GM23338 (cell line): ENCODE measurements around the gene CMTR1. TPM values are rescaled to one million over a fixed set of nuclear protein-coding genes. Genes with fewer than 3 reads are reported as not detected.

Experiments used
- ATAC-seq: fragments of 200-7000 bp; cut with Tn5 transposase; 3 replicates; pipeline ENCODE4 v1.9.1; 2020
- DNase-seq: peaks from one replicate; pipeline ENCODE4 v3.0.0-alpha.2; 2015; ENCODE audit warnings: low spot score
- H2AFZ ChIP-seq: fragments of 200-600 bp; sonication (generic); 2 replicates; pipeline ENCODE4 v1.8.0; 2016; ENCODE audit warnings: antibody characterized with exemption, mild to moderate bottlenecking, moderate library complexity
- H3F3A ChIP-seq: fragments of 200-600 bp; sonication (generic); replicated peaks from 2 replicates; pipeline ENCODE4 v1.8.0; 2017; ENCODE audit warnings: antibody characterized with exemption, mixed run types, low read depth
- H3K27ac ChIP-seq: fragments of 200-600 bp; sonication (generic); 2 replicates; pipeline ENCODE4 v1.6.1; 2016; ENCODE audit warnings: low read depth
- H3K27me3 ChIP-seq: fragments of 200-600 bp; sonication (generic); 2 replicates; pipeline ENCODE4 v1.8.0; 2016; ENCODE audit warnings: mild to moderate bottlenecking, mixed run types, moderate library complexity; ENCODE audit not compliant: insufficient read depth
- H3K36me3 ChIP-seq: fragments of 200-600 bp; sonication (generic); 2 replicates; pipeline ENCODE4 v1.8.0; 2016; ENCODE audit warnings: mild to moderate bottlenecking; ENCODE audit not compliant: insufficient read depth
- H3K4me1 ChIP-seq: fragments of 200-600 bp; sonication (generic); 2 replicates; pipeline ENCODE4 v1.8.0; 2016; ENCODE audit warnings: mild to moderate bottlenecking, moderate library complexity; ENCODE audit not compliant: insufficient read depth
- H3K4me2 ChIP-seq: fragments of 200-600 bp; sonication (generic); 2 replicates; pipeline ENCODE4 v1.7.1; 2017; ENCODE audit warnings: mixed run types
- H3K4me3 ChIP-seq: fragments of 200-600 bp; sonication (generic); 2 replicates; pipeline ENCODE4 v1.6.1; 2016; ENCODE audit warnings: mixed run types
- H3K79me2 ChIP-seq: fragments of 200-600 bp; sonication (generic); replicated peaks from 2 replicates; pipeline ENCODE4 v1.8.0; 2017; ENCODE audit warnings: mild to moderate bottlenecking; ENCODE audit not compliant: insufficient read depth
- H3K9me2 ChIP-seq: fragments of 200-600 bp; sonication (generic); 2 replicates; pipeline ENCODE4 v1.8.0; 2017; ENCODE audit not compliant: insufficient read depth
- H4K20me1 ChIP-seq: fragments of 200-600 bp; sonication (generic); replicated peaks from 2 replicates; pipeline ENCODE4 v1.8.0; 2017; ENCODE audit warnings: mild to moderate bottlenecking; ENCODE audit not compliant: insufficient read depth
- H3K27ac Mint-ChIP-seq: 2 replicates; pipeline ENCODE4 v1.8.0; 2020; ENCODE audit warnings: inconsistent platforms, mild to moderate bottlenecking, moderate library complexity, mixed read lengths
- H3K27me3 Mint-ChIP-seq: 3 replicates; pipeline ENCODE4 v1.8.0; 2022; ENCODE audit warnings: low read depth, mild to moderate bottlenecking, moderate library complexity, mixed read lengths, inconsistent platforms; ENCODE audit not compliant: insufficient read depth, poor library complexity
- H3K36me3 Mint-ChIP-seq: 3 replicates; pipeline ENCODE4 v1.8.0; 2021; ENCODE audit warnings: low read depth, mild to moderate bottlenecking, inconsistent platforms, moderate library complexity, mixed read lengths
- H3K4me1 Mint-ChIP-seq: 3 replicates; pipeline ENCODE4 v1.8.0; 2020; ENCODE audit warnings: mild to moderate bottlenecking, inconsistent platforms, mixed read lengths
- H3K4me3 Mint-ChIP-seq: 3 replicates; pipeline ENCODE4 v1.8.0; 2021; ENCODE audit warnings: moderate library complexity, mild to moderate bottlenecking, inconsistent platforms, mixed read lengths
- H3K9me3 Mint-ChIP-seq: 3 replicates; pipeline ENCODE4 v1.8.0; 2020; ENCODE audit warnings: moderate library complexity, mild to moderate bottlenecking, inconsistent platforms, mixed read lengths
- CREB1 ChIP-seq: fragments of 250-450 bp; sonication (Bioruptor Pico); IDR thresholded peaks from 2 replicates; pipeline ENCODE4 v1.5.0; 2020; ENCODE audit warnings: low read depth, mild to moderate bottlenecking, moderate library complexity
- EZH2 ChIP-seq: fragments of 200-600 bp; sonication (generic); IDR thresholded peaks from one replicate; pipeline ENCODE4 v1.8.0; 2017; ENCODE audit warnings: antibody characterized with exemption, mild to moderate bottlenecking, low read depth; ENCODE audit not compliant: unreplicated experiment
- EZH2phosphoT487 ChIP-seq: fragments of 200-600 bp; sonication (generic); IDR thresholded peaks from one replicate; pipeline ENCODE4 v1.8.1; 2018; ENCODE audit warnings: antibody characterized with exemption; ENCODE audit not compliant: unreplicated experiment
- JUNB ChIP-seq: IDR thresholded peaks from one replicate; pipeline ENCODE4 v1.6.1; 2016; ENCODE audit warnings: antibody characterized with exemption; ENCODE audit not compliant: unreplicated experiment
- NANOG ChIP-seq: IDR thresholded peaks from 2 replicates; pipeline ENCODE4 v1.6.1; 2016; ENCODE audit warnings: antibody characterized with exemption, borderline replicate concordance
- POLR2AphosphoS5 ChIP-seq: IDR thresholded peaks from 2 replicates; pipeline ENCODE4 v1.6.1; 2016; ENCODE audit warnings: antibody characterized with exemption, low read depth
- REST ChIP-seq: IDR thresholded peaks from one replicate; pipeline ENCODE4 v1.6.1; 2018; ENCODE audit warnings: antibody characterized with exemption; ENCODE audit not compliant: unreplicated experiment
- ZNF331 ChIP-seq: fragments of 250-450 bp; sonication (Bioruptor Pico); IDR thresholded peaks from 2 replicates; pipeline ENCODE4 v1.5.0; 2020; ENCODE audit warnings: low read depth, mild to moderate bottlenecking, moderate library complexity
- ZNF462 ChIP-seq: fragments of 250-450 bp; sonication (Bioruptor Pico); IDR thresholded peaks from 2 replicates; pipeline ENCODE4 v1.5.0; 2020; ENCODE audit warnings: mild to moderate bottlenecking, moderate library complexity
- polyA plus RNA-seq: library from polyadenylated mRNA; unstranded; fragments of >200 nt; fragmentation: Nextera tagmentation; extraction: Ambion mirVana; gene quantifications from 2 replicates; pipeline ENCODE4 v1.2.1, GENCODE V29; 2016
- total RNA-seq: library from RNA; depleted of rRNA; stranded (reverse); fragments of >200 nt; shearing (Covaris generic); gene quantifications from 2 replicates; pipeline ENCODE4 v1.2.3, GENCODE V29; 2014

Gene CMTR1
- total and polyA plus RNA-seq, 2 experiments from 2014 or later, result 7.3 to 36.4 TPM

- TF ChIP-seq ZNF462, result no peak
- TF ChIP-seq ZNF331 (CRISPR knock-in tag), result no peak
- no peak for TF ChIP-seq NANOG
- no peak for TF ChIP-seq CREB1 (CRISPR knock-in tag)
Observed at GRCh38 chr6:37522836-37523235, 89.8 kb downstream of the CMTR1 start (continued).

GRCh38 chr6:37523412-37523811 lies 90.4 kb downstream of the CMTR1 start:
- Histone ChIP-seq H3K27ac (no peak overlapping the region), H3K36me3 (no peaks in the 10 kb centered on the region), H3K9me2 (no peaks in the 10 kb centered on the region), H4K20me1 (peaks cover 5% of the 10 kb centered on the region; the same call in 1 of the 2 replicates), H3K4me3 (no peak overlapping the region), H3K4me2 (no peak overlapping the region), H2AFZ (no peak overlapping the region), H3K27me3 (no peaks in the 10 kb centered on the region), H3K4me1 (no peaks in the 10 kb centered on the region; the same call in 1 of the 2 replicates), H3F3A (no peaks in the 10 kb centered on the region), H3K79me2 (no peaks in the 10 kb centered on the region)
- ATAC-seq, result no peak
- Mint-ChIP-seq H3K27ac (no peak overlapping the region), H3K9me3 (no peaks in the 10 kb centered on the region; the same call in 2 of the 3 replicates), H3K36me3 (no peaks in the 10 kb centered on the region), H3K4me3 (no peak overlapping the region), H3K4me1 (peaks cover 14% of the 10 kb centered on the region; the same call in 2 of the 3 replicates), H3K27me3 (peaks cover 9% of the 10 kb centered on the region)
- DNase-seq, result no peak
- TF ChIP-seq EZH2phosphoT487, result no peak
- TF ChIP-seq REST, result no peak
- no peak for TF ChIP-seq EZH2
- no peak for TF ChIP-seq POLR2AphosphoS5
- no peak for TF ChIP-seq ZNF331 (CRISPR knock-in tag)
- TF ChIP-seq JUNB, result no peak
